ENCODE data around the gene IFNAR2.

Gene IFNAR2

GRCh38 chr21:33264561-33264960 is 34.8 kb downstream of the IFNAR2 start:
- no peak for TF ChIP-seq ZFX (IDR thresholded peaks at IDR 0.05; ENCODE audit: borderline replicate concordance)
- TF ChIP-seq, protein P1, sequence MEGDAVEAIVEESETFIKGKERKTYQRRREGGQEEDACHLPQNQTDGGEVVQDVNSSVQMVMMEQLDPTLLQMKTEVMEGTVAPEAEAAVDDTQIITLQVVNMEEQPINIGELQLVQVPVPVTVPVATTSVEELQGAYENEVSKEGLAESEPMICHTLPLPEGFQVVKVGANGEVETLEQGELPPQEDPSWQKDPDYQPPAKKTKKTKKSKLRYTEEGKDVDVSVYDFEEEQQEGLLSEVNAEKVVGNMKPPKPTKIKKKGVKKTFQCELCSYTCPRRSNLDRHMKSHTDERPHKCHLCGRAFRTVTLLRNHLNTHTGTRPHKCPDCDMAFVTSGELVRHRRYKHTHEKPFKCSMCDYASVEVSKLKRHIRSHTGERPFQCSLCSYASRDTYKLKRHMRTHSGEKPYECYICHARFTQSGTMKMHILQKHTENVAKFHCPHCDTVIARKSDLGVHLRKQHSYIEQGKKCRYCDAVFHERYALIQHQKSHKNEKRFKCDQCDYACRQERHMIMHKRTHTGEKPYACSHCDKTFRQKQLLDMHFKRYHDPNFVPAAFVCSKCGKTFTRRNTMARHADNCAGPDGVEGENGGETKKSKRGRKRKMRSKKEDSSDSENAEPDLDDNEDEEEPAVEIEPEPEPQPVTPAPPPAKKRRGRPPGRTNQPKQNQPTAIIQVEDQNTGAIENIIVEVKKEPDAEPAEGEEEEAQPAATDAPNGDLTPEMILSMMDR (IDR thresholded peaks at IDR 0.05) = no peak
- no peak overlapping the region for H3K27ac ChIP-seq

DNA sequence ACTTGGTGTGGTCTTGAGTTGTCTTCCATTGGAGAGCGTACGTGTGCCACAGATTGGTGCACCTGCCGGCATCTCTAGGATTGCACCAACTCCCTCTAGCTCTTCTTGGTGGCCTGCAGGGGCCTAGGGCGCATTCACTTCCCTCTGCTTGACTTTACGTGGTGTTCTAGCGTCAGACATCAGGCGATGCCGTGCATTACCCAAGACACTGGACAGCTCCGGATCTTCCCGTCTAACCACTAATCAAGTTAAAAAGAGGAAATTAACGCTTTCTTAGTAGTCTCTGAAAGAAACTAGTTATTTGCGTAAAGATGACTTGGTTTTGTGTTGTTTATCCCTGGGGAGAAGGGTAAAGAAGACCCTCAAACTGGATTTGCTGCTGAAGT is 35.9 kb downstream of the IFNAR2 start:
- H3K27ac ChIP-seq = peak overlapping the region; percentile 29; the same call in 1 of the 2 replicates

DNA sequence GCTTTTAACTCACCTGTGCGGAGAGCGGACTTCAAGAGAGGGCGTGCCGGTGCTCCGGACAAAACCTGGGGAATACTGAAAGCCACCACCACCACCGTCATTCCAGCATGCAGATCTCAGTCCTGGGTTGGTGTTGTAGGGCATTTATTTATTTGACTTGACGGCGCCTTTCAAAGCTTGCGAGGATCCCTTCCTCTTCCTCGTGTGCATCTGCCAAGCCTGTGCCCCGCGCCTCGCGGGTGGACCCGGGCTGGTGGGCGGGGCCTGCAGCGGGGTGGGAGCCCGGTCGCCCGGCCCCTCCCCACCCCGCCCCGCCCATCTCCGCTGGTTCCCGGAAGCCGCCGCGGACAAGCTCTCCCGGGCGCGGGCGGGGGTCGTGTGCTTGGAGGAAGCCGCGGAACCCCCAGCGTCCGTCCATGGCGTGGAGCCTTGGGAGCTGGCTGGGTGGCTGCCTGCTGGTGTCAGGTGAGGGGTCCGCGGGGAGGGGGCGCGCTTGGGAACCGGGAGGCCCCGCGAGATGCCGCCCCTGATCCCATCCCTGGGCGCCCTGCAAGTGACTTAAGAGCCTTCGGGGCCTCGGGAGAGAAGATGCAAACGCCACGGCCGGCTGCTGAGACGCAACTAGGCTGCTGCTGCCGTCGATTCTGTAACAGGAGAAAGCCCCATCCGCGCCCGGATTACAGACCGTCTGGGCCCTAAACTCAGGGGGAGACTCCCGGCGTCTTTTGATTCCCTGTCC is 36.5 kb downstream of the IFNAR2 start, which contains the start of gene IL10RB:
TSS of gene IL10RB (plus strand) at position 318 of the 739 bp plus-strand sequence. CDS start at position 417, 99 bp downstream.
- peak within 1 kb of the TSS; percentile 29 for H3K27ac ChIP-seq
- TF ChIP-seq ZFX (IDR thresholded peaks at IDR 0.05; ENCODE audit: borderline replicate concordance) = no peak
- TF ChIP-seq, protein P1 (IDR thresholded peaks at IDR 0.05) = no peak

More for the DNA sequence above, 35.9 kb downstream of the IFNAR2 start:
- no peak for TF ChIP-seq ZFX (IDR thresholded peaks at IDR 0.05; ENCODE audit: borderline replicate concordance)
- TF ChIP-seq, protein P1 (IDR thresholded peaks at IDR 0.05) = no peak

- TF ChIP-seq ZFX (IDR thresholded peaks at IDR 0.05; ENCODE audit: borderline replicate concordance) = no peak
- TF ChIP-seq, protein P1 (IDR thresholded peaks at IDR 0.05) = no peak
- H3K27ac ChIP-seq = no peak overlapping the region
Measured at GRCh38 chr21:33266789-33267135, 37.0 kb downstream of the IFNAR2 start.

- H3K27ac ChIP-seq = no peak overlapping the region
Measured at GRCh38 chr21:33267250-33267649, 37.5 kb downstream of the IFNAR2 start.

GRCh38 chr21:33268393-33268736 is 38.6 kb downstream of the IFNAR2 start:
- TF ChIP-seq, protein P1 (IDR thresholded peaks at IDR 0.05) = no peak
- no peak for TF ChIP-seq ZFX (IDR thresholded peaks at IDR 0.05; ENCODE audit: borderline replicate concordance)
- H3K27ac ChIP-seq = 0 out of 2 replicates have a peak overlapping the region, but pooled peaks have one; percentile 7

More at GRCh38 chr21:33267250-33267649, 37.5 kb downstream of the IFNAR2 start:
- TF ChIP-seq, protein P1 (IDR thresholded peaks at IDR 0.05) = no peak
- TF ChIP-seq ZFX (IDR thresholded peaks at IDR 0.05; ENCODE audit: borderline replicate concordance) = no peak

- TF ChIP-seq ZFX (IDR thresholded peaks at IDR 0.05; ENCODE audit: borderline replicate concordance) = no peak
- TF ChIP-seq, protein P1 (IDR thresholded peaks at IDR 0.05) = peak; percentile 57
- H3K27ac ChIP-seq = 0 out of 2 replicates have a peak overlapping the region, but pooled peaks have one; percentile 7
Measured at GRCh38 chr21:33268737-33269441, 39.2 kb downstream of the IFNAR2 start.

All from 22Rv1 (cell line).